ENCODE measurements around the gene ASH1L.

DNA sequence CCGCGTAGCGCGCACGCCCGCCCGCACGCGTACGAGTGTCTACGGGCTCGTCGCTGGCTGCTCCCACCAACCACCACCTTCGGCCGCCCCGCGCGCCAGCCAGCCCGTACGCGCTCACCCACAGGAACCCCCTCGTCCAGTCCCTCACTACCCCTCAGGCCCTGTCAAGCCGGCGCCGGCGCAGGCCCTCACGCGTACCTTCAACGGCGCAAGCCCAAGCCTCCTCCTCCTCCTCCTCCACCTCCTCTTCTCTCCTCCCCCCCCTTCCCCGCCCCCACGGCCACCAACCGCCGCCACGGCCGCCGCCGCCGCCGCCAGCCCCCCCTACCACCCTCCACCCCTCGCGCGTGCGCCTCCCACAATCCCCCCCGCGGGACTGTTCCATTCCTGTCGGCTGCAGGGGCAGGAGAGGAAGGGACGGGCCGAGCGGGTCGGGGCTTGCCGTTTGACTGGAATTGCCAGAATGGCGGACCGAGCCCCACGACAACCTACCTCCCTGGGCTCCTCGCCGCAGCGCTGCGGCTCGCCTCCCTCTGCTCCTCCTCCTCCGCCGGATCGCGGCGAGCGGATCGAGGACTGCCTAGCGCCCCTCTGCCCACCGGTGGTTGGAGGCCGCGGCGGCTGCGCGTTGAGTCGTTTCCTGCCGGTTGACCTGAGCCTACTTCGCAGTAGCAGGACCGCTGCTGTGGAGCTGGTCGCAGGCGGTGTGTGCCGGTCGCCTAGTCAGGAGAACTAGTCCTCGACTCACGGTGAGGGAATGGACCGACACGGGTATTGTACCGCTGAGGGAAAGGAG, at the start of gene ASH1L:
- TF ChIP-seq, protein P1, sequence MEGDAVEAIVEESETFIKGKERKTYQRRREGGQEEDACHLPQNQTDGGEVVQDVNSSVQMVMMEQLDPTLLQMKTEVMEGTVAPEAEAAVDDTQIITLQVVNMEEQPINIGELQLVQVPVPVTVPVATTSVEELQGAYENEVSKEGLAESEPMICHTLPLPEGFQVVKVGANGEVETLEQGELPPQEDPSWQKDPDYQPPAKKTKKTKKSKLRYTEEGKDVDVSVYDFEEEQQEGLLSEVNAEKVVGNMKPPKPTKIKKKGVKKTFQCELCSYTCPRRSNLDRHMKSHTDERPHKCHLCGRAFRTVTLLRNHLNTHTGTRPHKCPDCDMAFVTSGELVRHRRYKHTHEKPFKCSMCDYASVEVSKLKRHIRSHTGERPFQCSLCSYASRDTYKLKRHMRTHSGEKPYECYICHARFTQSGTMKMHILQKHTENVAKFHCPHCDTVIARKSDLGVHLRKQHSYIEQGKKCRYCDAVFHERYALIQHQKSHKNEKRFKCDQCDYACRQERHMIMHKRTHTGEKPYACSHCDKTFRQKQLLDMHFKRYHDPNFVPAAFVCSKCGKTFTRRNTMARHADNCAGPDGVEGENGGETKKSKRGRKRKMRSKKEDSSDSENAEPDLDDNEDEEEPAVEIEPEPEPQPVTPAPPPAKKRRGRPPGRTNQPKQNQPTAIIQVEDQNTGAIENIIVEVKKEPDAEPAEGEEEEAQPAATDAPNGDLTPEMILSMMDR (IDR thresholded peaks at IDR 0.05), result peak in 3 of 6 experiments; percentile 22 to 32 (median 28)
- TF ChIP-seq POLR2A (IDR thresholded peaks at IDR 0.05), result peak; percentile 95 to 96

Data from Peyer's patch (tissue), 4 donors.